Measurements from ENCODE around the gene EGR1. TPM values are rescaled to one million over a fixed set of nuclear protein-coding genes. Genes with fewer than 3 reads are reported as not detected.

The EGR1 gene
- total RNA-seq, 1 experiment from 2014 or later, result 173 TPM

- Histone ChIP-seq H3K36me3 (ENCODE audit: control insufficient read depth in 1 of 2, insufficient read depth in 2 of 2, low read length in 2 of 2) (peaks cover 16 to 17% of the 10 kb centered on the region in 2 experiments), H3K27ac (ENCODE audit: low read depth, low read length) (no peak overlapping the region), H3K9me2 (ENCODE audit: insufficient read depth) (no peaks in the 10 kb centered on the region), H3K4me3 (replicated peaks in 1 of 2; ENCODE audit: low read depth in 1 of 2, low read length in 2 of 2) (peak overlapping the region in 1 of 2 experiments; percentile 55; a peak in 1 of 4 replicates), H2AFZ (ENCODE audit: low read depth, low read length, poor library complexity, severe bottlenecking) (no peak overlapping the region), H3K9me3 (ENCODE audit: control insufficient read depth in 1 of 2, insufficient read depth in 1 of 2, low read depth in 1 of 2, low read length in 2 of 2) (no peaks in the 10 kb centered on the region), H4K20me1 (ENCODE audit: insufficient read depth) (no peaks in the 10 kb centered on the region), H3K9ac (ENCODE audit: low read length) (no peak overlapping the region), H3K79me2 (ENCODE audit: insufficient read depth, low read length) (no peaks in the 10 kb centered on the region), H3K27me3 (ENCODE audit: insufficient read depth, low read length) (no peaks in the 10 kb centered on the region), H3K4me1 (ENCODE audit: control insufficient read depth in 1 of 2, insufficient read depth in 2 of 2, low read length in 2 of 2) (peaks cover 7 to 21% of the 10 kb centered on the region in 2 experiments; a peak in 3 of 4 replicates), H3K4me2 (ENCODE audit: low read length) (peak overlapping the region; percentile 70)
- no peak for TF ChIP-seq TCF7L2 (IDR thresholded peaks at IDR 0.05; ENCODE audit: borderline replicate concordance, extremely low read depth, insufficient read depth, insufficient read length)
- no peak for TF ChIP-seq SP1 (IDR thresholded peaks at IDR 0.05; ENCODE audit: low read depth)
- TF ChIP-seq EGR1 (IDR thresholded peaks at IDR 0.05; ENCODE audit: low read depth), result no peak
- no peak for TF ChIP-seq SIN3A (IDR thresholded peaks at IDR 0.05; ENCODE audit: low read depth)
- TF ChIP-seq ZBTB33 (IDR thresholded peaks at IDR 0.05; ENCODE audit: extremely low read depth, insufficient replicate concordance, low read length), result no peak
- TF ChIP-seq CBX3 (IDR thresholded peaks at IDR 0.05; ENCODE audit: low read depth), result no peak
- no peak for TF ChIP-seq POLR2AphosphoS5 (IDR thresholded peaks at IDR 0.05; ENCODE audit: low read depth, low read length)
- no peak for TF ChIP-seq JUND (IDR thresholded peaks at IDR 0.05)
- no peak for TF ChIP-seq RAD21 (IDR thresholded peaks at IDR 0.05; ENCODE audit: low read depth)
- no peak for TF ChIP-seq SRF (IDR thresholded peaks at IDR 0.05; ENCODE audit: low read depth)
- TF ChIP-seq, protein P1, sequence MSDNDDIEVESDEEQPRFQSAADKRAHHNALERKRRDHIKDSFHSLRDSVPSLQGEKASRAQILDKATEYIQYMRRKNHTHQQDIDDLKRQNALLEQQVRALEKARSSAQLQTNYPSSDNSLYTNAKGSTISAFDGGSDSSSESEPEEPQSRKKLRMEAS (IDR thresholded peaks at IDR 0.05), result no peak
- TF ChIP-seq EZH2phosphoT487 (IDR thresholded peaks at IDR 0.05; ENCODE audit: borderline replicate concordance), result no peak
- TF ChIP-seq ZFX (IDR thresholded peaks at IDR 0.05), result no peak
- TF ChIP-seq POLR2A (IDR thresholded peaks at IDR 0.05; ENCODE audit: borderline replicate concordance, extremely low read depth, insufficient read depth, insufficient read length), result no peak
- TF ChIP-seq ELF1 (IDR thresholded peaks at IDR 0.05; ENCODE audit: borderline replicate concordance, low read depth), result no peak
- TF ChIP-seq, protein P2, sequence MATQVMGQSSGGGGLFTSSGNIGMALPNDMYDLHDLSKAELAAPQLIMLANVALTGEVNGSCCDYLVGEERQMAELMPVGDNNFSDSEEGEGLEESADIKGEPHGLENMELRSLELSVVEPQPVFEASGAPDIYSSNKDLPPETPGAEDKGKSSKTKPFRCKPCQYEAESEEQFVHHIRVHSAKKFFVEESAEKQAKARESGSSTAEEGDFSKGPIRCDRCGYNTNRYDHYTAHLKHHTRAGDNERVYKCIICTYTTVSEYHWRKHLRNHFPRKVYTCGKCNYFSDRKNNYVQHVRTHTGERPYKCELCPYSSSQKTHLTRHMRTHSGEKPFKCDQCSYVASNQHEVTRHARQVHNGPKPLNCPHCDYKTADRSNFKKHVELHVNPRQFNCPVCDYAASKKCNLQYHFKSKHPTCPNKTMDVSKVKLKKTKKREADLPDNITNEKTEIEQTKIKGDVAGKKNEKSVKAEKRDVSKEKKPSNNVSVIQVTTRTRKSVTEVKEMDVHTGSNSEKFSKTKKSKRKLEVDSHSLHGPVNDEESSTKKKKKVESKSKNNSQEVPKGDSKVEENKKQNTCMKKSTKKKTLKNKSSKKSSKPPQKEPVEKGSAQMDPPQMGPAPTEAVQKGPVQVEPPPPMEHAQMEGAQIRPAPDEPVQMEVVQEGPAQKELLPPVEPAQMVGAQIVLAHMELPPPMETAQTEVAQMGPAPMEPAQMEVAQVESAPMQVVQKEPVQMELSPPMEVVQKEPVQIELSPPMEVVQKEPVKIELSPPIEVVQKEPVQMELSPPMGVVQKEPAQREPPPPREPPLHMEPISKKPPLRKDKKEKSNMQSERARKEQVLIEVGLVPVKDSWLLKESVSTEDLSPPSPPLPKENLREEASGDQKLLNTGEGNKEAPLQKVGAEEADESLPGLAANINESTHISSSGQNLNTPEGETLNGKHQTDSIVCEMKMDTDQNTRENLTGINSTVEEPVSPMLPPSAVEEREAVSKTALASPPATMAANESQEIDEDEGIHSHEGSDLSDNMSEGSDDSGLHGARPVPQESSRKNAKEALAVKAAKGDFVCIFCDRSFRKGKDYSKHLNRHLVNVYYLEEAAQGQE (IDR thresholded peaks at IDR 0.05; ENCODE audit: low read depth), result no peak
- TF ChIP-seq, protein P3, sequence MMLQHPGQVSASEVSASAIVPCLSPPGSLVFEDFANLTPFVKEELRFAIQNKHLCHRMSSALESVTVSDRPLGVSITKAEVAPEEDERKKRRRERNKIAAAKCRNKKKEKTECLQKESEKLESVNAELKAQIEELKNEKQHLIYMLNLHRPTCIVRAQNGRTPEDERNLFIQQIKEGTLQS (IDR thresholded peaks at IDR 0.05), result no peak
- TF ChIP-seq EZH2 (IDR thresholded peaks at IDR 0.05), result no peak
- no peak for TF ChIP-seq CTCF (IDR thresholded peaks at IDR 0.05 in 2 of 3, conservative IDR thresholded peaks at IDR 0.05 in 1 of 3; ENCODE audit: borderline replicate concordance in 1 of 3, insufficient read depth in 1 of 3, low read depth in 2 of 3, low read length in 2 of 3)
- no peak for TF ChIP-seq YY1 (IDR thresholded peaks at IDR 0.05; ENCODE audit: extremely low read depth, insufficient replicate concordance, low read depth, low read length)
- ChIA-PET CTCF (no interaction called here), RAD21 (ENCODE audit: low non-redundant PET in 1 of 2, low total read pairs in 2 of 2, uncharacterized antibody in 2 of 2, unreplicated experiment in 2 of 2) (no interaction called here), POLR2A (interaction anchor here (0.9 kb wide), 1 partner anchor 18 kb away, joined by 3 read pairs; no protein-coding TSS in a partner anchor)
- intact Hi-C loops (cut with micrococcal nuclease), result no loop called here
- ATAC-seq, result peak; percentile 15
- no peak for DNase-seq (ENCODE audit: low read depth, low spot score)
- BruUV-seq (replicated peaks), result no TSS peak
These were observed 27.1 kb upstream of the EGR1 start for GRCh38 chr5:138438003-138438723.
